ENCODE data around the gene MCM3. TPM values are rescaled to one million over a fixed set of nuclear protein-coding genes. Genes with fewer than 3 reads are reported as not detected.

The MCM3 gene
- total RNA-seq, 4 donors from 2014 or later: 17.8 to 33.6 (median 25.3) TPM

DNA sequence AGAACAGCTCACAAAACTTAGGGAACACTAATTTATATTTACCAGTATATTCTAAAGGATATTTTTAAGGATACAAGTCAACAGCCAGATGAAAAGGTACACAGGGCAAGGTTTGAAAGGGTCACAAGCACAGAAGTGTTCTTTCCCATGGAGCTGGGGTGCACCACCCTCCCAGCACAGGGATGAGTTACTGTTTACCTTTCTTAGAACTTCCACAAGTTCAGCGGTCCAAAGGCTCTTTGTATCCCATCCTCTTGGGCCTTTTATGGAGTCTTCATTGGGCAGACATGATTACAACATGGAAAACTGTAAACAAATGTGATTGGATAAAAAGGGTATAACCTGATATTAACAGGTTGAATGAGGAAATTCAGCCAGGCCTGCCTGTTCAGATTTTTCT lies 39.1 kb downstream of the MCM3 start:
- no peak overlapping the region for H3K4me3 ChIP-seq (ENCODE audit: low read depth, poor library complexity, severe bottlenecking)
- TF ChIP-seq POLR2A (IDR thresholded peaks at IDR 0.05): no peak
- TF ChIP-seq, protein P1, sequence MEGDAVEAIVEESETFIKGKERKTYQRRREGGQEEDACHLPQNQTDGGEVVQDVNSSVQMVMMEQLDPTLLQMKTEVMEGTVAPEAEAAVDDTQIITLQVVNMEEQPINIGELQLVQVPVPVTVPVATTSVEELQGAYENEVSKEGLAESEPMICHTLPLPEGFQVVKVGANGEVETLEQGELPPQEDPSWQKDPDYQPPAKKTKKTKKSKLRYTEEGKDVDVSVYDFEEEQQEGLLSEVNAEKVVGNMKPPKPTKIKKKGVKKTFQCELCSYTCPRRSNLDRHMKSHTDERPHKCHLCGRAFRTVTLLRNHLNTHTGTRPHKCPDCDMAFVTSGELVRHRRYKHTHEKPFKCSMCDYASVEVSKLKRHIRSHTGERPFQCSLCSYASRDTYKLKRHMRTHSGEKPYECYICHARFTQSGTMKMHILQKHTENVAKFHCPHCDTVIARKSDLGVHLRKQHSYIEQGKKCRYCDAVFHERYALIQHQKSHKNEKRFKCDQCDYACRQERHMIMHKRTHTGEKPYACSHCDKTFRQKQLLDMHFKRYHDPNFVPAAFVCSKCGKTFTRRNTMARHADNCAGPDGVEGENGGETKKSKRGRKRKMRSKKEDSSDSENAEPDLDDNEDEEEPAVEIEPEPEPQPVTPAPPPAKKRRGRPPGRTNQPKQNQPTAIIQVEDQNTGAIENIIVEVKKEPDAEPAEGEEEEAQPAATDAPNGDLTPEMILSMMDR (IDR thresholded peaks at IDR 0.05): no peak
- WGBS, 2 donors: 76 to 94% methylated on average over 1 of the region's 1 CpG
- no peak for DNase-seq (ENCODE audit: low spot score in 2 of 2)
- intact Hi-C loops (cut with DNase I; ENCODE audit: low total_unique reads): no loop called here

DNA sequence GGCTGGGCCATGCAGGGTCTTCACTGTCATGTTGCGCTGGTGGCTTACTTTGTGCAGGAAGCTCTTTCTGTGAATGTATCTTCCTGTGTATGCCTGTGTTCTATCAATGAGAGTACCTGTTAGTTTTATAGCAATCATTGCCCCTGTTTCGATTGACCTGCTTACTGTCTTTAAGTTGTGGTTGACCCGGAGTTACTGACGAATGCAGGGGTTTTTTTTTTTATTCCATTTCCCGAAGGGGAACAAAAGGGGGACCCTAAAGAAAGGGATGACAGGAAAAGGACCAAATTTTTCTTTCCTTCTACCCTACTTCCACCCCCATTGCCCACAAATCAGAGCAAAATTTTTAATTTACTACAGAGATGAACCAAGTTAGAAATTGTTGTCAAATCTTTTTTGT lies 40.1 kb downstream of the MCM3 start, which contains the start of gene IL17F:
Gene IL17F (minus strand): TSS at position 101 of the 400 bp plus-strand sequence. CDS start 71 bp downstream, at position 30.
- no peak for DNase-seq (ENCODE audit: low spot score in 2 of 2)
- 89 to 90% methylated on average over 5 of the region's 5 CpGs for WGBS, 2 donors
- intact Hi-C loops (cut with DNase I; ENCODE audit: low total_unique reads): no loop called here
- TF ChIP-seq POLR2A (IDR thresholded peaks at IDR 0.05): no peak
- TF ChIP-seq, protein P1 (IDR thresholded peaks at IDR 0.05): no peak
- no peak within 1 kb of the TSS for H3K4me3 ChIP-seq (ENCODE audit: low read depth, poor library complexity, severe bottlenecking)

DNA sequence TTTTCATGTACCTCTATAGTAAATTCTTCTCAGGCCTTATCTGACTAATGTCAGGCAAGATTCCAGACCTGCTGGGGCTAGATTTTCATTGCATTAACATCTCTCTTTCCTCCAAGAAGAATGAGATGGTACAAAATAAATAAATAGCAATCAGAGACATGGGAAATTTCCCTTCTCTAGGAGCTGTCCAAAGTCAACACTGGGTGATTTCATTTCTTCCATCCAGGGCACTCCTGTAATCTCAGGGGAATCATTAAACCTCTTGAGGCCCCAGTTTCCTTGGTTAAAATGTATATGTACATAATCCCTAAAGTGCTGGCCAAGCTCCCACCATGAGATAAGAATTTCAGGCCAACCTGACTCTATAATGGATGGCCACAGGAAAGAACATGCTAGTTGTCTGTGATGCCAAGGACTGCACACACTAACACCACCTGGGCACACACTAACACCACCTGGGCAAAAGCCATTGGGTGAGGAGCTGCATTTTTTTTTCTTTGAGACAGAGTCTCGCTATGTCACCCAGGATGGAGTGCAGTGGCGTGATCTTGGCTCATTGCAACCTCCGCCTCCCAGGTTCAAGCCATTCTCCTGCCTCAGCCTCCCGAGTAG lies 41.2 kb downstream of the MCM3 start:
- no peak for TF ChIP-seq POLR2A (IDR thresholded peaks at IDR 0.05)
- TF ChIP-seq, protein P1 (IDR thresholded peaks at IDR 0.05): no peak
- DNase-seq (ENCODE audit: low spot score in 2 of 2): no peak
- intact Hi-C loops (cut with DNase I; ENCODE audit: low total_unique reads): no loop called here
- 90 to 93% methylated on average over 4 of the region's 4 CpGs for WGBS, 2 donors
- H3K4me3 ChIP-seq (ENCODE audit: low read depth, poor library complexity, severe bottlenecking): no peak overlapping the region

DNA sequence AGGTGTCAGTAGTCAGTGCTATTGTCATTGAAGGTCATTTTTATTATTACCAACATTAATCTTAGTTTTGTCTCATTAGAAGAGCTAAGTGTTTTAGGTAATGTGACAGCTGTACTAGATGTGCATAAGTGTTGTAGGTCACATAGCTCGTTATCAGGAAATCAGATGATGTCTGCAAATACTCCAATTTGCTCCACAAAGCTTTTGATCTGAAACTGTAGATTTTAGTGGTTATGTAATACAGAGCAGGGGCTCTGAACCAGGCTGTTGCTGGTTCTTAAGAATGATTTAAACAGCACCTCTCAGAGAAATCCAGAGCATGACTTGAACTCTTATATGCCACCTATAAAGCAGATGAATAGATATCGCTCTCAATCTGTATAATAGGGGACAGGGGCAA lies 42.7 kb downstream of the MCM3 start:
- DNase-seq (ENCODE audit: low spot score in 2 of 2): no peak
- TF ChIP-seq, protein P1 (IDR thresholded peaks at IDR 0.05): no peak
- no peak for TF ChIP-seq POLR2A (IDR thresholded peaks at IDR 0.05)
- intact Hi-C loops (cut with DNase I; ENCODE audit: low total_unique reads): no loop called here
- WGBS, 2 donors: 68 to 76% methylated on average over 2 of the region's 2 CpGs
- no peak overlapping the region for H3K4me3 ChIP-seq (ENCODE audit: low read depth, poor library complexity, severe bottlenecking)

DNA sequence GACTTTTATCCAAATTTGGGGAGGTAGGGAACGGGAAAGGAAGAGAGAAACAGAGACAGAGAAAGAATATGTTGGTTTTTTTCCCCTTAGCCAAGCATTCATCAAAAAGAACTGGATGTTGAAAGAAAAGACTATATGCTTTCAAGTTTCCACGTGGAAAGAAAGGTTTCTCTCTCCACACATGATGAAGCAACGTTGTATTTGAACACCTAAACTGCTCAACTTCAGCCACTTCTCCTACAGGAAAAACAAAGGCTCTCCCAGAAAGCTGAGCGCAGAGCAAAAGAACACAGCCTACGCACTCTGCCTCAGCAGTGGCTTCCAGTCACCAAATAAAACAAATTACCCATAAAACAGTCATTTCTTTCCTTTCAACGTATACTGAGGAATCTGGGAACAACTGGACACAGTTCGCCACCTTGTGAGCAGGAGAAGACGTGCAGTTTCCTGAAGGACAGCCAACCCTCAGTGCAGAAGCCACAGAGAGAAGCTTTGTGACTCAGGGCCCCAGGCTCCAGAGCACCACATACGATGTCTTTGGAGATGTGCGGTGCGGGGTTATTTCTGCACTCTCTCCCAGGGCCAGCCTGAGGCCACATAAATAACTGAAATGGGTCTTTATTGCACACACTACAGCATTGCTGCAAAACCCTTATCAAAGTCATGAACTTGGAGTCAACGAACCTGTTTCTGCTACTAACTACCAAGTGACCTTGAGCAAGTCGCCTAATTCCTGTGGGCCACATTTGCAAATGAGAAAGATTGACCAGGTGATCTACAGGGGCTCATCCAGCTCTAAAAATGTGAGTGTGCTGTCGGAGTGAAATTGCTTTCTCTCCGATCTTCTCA lies 50.3 kb downstream of the MCM3 start:
- intact Hi-C loops (cut with DNase I; ENCODE audit: low total_unique reads): no loop called here
- WGBS, 2 donors: 43 to 44% methylated on average over 15 of the region's 15 CpGs
- DNase-seq (ENCODE audit: low spot score in 2 of 2): no peak

More for the DNA sequence above, 50.3 kb downstream of the MCM3 start:
- no peak overlapping the region for H3K4me3 ChIP-seq (ENCODE audit: low read depth, poor library complexity, severe bottlenecking)
- TF ChIP-seq, protein P1 (IDR thresholded peaks at IDR 0.05): no peak
- no peak for TF ChIP-seq POLR2A (IDR thresholded peaks at IDR 0.05)
